CD14-positive monocyte (primary cell): ENCODE data around the gene GRM8. TPM values are rescaled to one million over a fixed set of nuclear protein-coding genes. Genes with fewer than 3 reads are reported as not detected.

Source experiments
- DNase-seq, 3 donors: peaks; one replicate each; pipeline ENCODE4 v3.0.0-alpha.2; 2011 to 2022
- H2AFZ ChIP-seq: 2 replicates; pipeline ENCODE4 v1.6.0; 2012; ENCODE audit warnings: mild to moderate bottlenecking, low read depth, low read length, inconsistent platforms; ENCODE audit not compliant: insufficient read depth, poor library complexity, severe bottlenecking
- H3K27ac ChIP-seq, 2 donors: 1 replicate in 1 of 2; 2 replicates in 1 of 2; pipeline ENCODE4 v1.5.1; 2012 to 2013; ENCODE audit warnings: low read length in 2 of 2, control low read depth in 1 of 2, inconsistent platforms in 1 of 2, low read depth in 1 of 2, mild to moderate bottlenecking in 1 of 2
- H3K27me3 ChIP-seq, 2 donors: one replicate each; pipeline versions ENCODE4 v1.6.0 to v1.6.1; 2011 to 2013; ENCODE audit warnings: low read length in 2 of 2; ENCODE audit not compliant: control insufficient read depth in 2 of 2, insufficient read depth in 2 of 2
- H3K36me3 ChIP-seq, 2 donors: replicated peaks in 1 of 2; 1 replicate in 1 of 2; 2 replicates in 1 of 2; pipeline versions ENCODE4 v1.5.1 to v1.6.1; 2012 to 2013; ENCODE audit warnings: low read length in 2 of 2, control low read depth in 1 of 2, inconsistent platforms in 1 of 2, mild to moderate bottlenecking in 1 of 2; ENCODE audit not compliant: insufficient read depth in 2 of 2, control insufficient read depth in 1 of 2
- H3K4me1 ChIP-seq, 2 donors: 1 replicate in 1 of 2; 2 replicates in 1 of 2; pipeline versions ENCODE4 v1.5.1 to v1.6.1; 2012 to 2013; ENCODE audit warnings: low read length in 2 of 2, control low read depth in 1 of 2, inconsistent platforms in 1 of 2, mild to moderate bottlenecking in 1 of 2, moderate library complexity in 1 of 2; ENCODE audit not compliant: insufficient read depth in 2 of 2, control insufficient read depth in 1 of 2
- H3K4me2 ChIP-seq: replicated peaks from 2 replicates; pipeline ENCODE3; 2012; ENCODE audit warnings: low read length, moderate library complexity, mild to moderate bottlenecking; ENCODE audit not compliant: poor library complexity, severe bottlenecking; ENCODE audit errors: extremely low read depth
- H3K4me3 ChIP-seq, 3 experiments: fragments of 200-600 bp in 1 of 3; sonication (generic) in 1 of 3; replicated peaks in 1 of 3; 1 replicate in 2 of 3; 2 replicates in 1 of 3; pipeline ENCODE4 v1.5.1; 2011 to 2013; ENCODE audit warnings: low read length in 3 of 3, mild to moderate bottlenecking in 3 of 3, control low read depth in 2 of 3, low read depth in 2 of 3, inconsistent platforms in 1 of 3, moderate library complexity in 1 of 3
- H3K79me2 ChIP-seq: 2 replicates; pipeline ENCODE4 v1.6.0; 2012; ENCODE audit warnings: mild to moderate bottlenecking, control low read depth, inconsistent platforms, low read length, moderate library complexity; ENCODE audit not compliant: insufficient read depth
- H3K9ac ChIP-seq: 2 replicates; pipeline ENCODE4 v1.6.0; 2017; ENCODE audit warnings: low read length, mild to moderate bottlenecking; ENCODE audit not compliant: insufficient read depth, poor library complexity, severe bottlenecking
- H3K9me3 ChIP-seq, 2 donors: replicated peaks in 1 of 2; 1 replicate in 1 of 2; 2 replicates in 1 of 2; pipeline versions ENCODE4 v1.5.1 to v1.6.1; 2012 to 2013; ENCODE audit warnings: low read length in 2 of 2, control low read depth in 1 of 2; ENCODE audit not compliant: control insufficient read depth in 1 of 2, insufficient read depth in 1 of 2
- H4K20me1 ChIP-seq: 2 replicates; pipeline ENCODE4 v1.6.0; 2012; ENCODE audit warnings: mild to moderate bottlenecking, low read length, control low read depth, moderate library complexity; ENCODE audit not compliant: insufficient read depth
- H3K27ac Mint-ChIP-seq, 7 donors: one replicate each; pipeline ENCODE4 v1.8.0; 2020; ENCODE audit warnings: mild to moderate bottlenecking in 7 of 7, mixed read lengths in 7 of 7, moderate library complexity in 6 of 7, inconsistent platforms in 2 of 7
- H3K27me3 Mint-ChIP-seq, 3 donors: one replicate each; pipeline ENCODE4 v1.8.0; 2021 to 2022; ENCODE audit warnings: low read depth in 3 of 3, mild to moderate bottlenecking in 3 of 3, mixed read lengths in 3 of 3, moderate library complexity in 3 of 3, inconsistent platforms in 1 of 3
- H3K36me3 Mint-ChIP-seq, 2 donors: one replicate each; pipeline ENCODE4 v1.8.0; 2020; ENCODE audit warnings: mixed read lengths in 2 of 2, inconsistent platforms in 1 of 2, mild to moderate bottlenecking in 1 of 2
- H3K4me1 Mint-ChIP-seq: one replicate; pipeline ENCODE4 v1.8.0; 2020; ENCODE audit warnings: mild to moderate bottlenecking, mixed read lengths
- H3K4me3 Mint-ChIP-seq, 2 donors: one replicate each; pipeline ENCODE4 v1.8.0; 2020; ENCODE audit warnings: mild to moderate bottlenecking in 2 of 2, mixed read lengths in 2 of 2, moderate library complexity in 1 of 2
- H3K9me3 Mint-ChIP-seq, 7 donors: one replicate each; pipeline ENCODE4 v1.8.0; 2020 to 2022; ENCODE audit warnings: mixed read lengths in 7 of 7, mild to moderate bottlenecking in 6 of 7, moderate library complexity in 6 of 7, inconsistent platforms in 2 of 7
- CTCF ChIP-seq: fragments of 200-600 bp; IDR thresholded peaks from one replicate; pipeline ENCODE4 v1.8.0; 2022; ENCODE audit warnings: antibody characterized with exemption, mild to moderate bottlenecking
- WGBS: methylation state at CpG from one replicate; pipeline ENCODE4 v1.1.5; 2013; ENCODE audit warnings: missing lambda C conversion rate; ENCODE audit not compliant: insufficient coverage; 5-methylcytosine and 5-hydroxymethylcytosine counted together
- intact Hi-C, 2 donors: fragments of 100-400 bp; cut with micrococcal nuclease; formaldehyde crosslinking; loops; one replicate each; pipeline versions ENCODE4 v1.15.0 to v1.15.1; 2023
- polyA plus RNA-seq, 3 donors: library from polyadenylated mRNA; depleted of rRNA in 1 of 3; unstranded in 2 of 3; stranded (reverse) in 1 of 3; fragments of 300-500 nt in 2 of 3; fragments of >200 nt in 1 of 3; fragmentation: Illumina TruSeq in 2 of 3; gene quantifications; 1 replicate in 2 of 3; 2 replicates in 1 of 3; pipeline ENCODE4 v1.2.3, GENCODE V29; 2012 to 2021

The GRM8 gene
- polyA plus RNA-seq, 3 donors: not detected

- H3K4me3 ChIP-seq: no peak overlapping the region
- H3K4me3 Mint-ChIP-seq: no peak overlapping the region
- H3K4me1 ChIP-seq: no peaks in the 10 kb centered on the region
- no peaks in the 10 kb centered on the region for H3K27me3 ChIP-seq
- H3K36me3 Mint-ChIP-seq: no peaks in the 10 kb centered on the region
- no peaks in the 10 kb centered on the region for H3K9me3 Mint-ChIP-seq
- H3K27ac ChIP-seq: no peak overlapping the region
- H3K36me3 ChIP-seq: no peaks in the 10 kb centered on the region
- H3K9ac ChIP-seq: no peak overlapping the region
- peak; percentile 53 for TF ChIP-seq CTCF
- WGBS: no CpG with 5 or more reads among the region's 3 CpGs
- H3K4me1 Mint-ChIP-seq: no peaks in the 10 kb centered on the region
- no peaks in the 10 kb centered on the region for H4K20me1 ChIP-seq
- no peak overlapping the region for H3K27ac Mint-ChIP-seq
- peaks cover 0 to 3% (median 3%) of the 10 kb centered on the region in 3 donors for H3K27me3 Mint-ChIP-seq
- intact Hi-C loops: no loop called here
- no peaks in the 10 kb centered on the region for H3K79me2 ChIP-seq
- no peak for DNase-seq
- H3K9me3 ChIP-seq: peaks cover 0 to 5% of the 10 kb centered on the region in 2 donors
- no peak overlapping the region for H2AFZ ChIP-seq
- no peak overlapping the region for H3K4me2 ChIP-seq
Measured at GRCh38 chr7:126803060-126803665, 449.6 kb downstream of the GRM8 start.

GRCh38 chr7:126801733-126802132 lies 451.0 kb downstream of the GRM8 start:
- H3K79me2 ChIP-seq: no peaks in the 10 kb centered on the region
- H3K9ac ChIP-seq: no peak overlapping the region
- no peaks in the 10 kb centered on the region for H4K20me1 ChIP-seq
- H3K27me3 Mint-ChIP-seq: peaks cover 0 to 3% (median 0%) of the 10 kb centered on the region in 3 donors
- H3K4me3 ChIP-seq: no peak overlapping the region
- WGBS: no CpG with 5 or more reads among the region's 3 CpGs
- no peaks in the 10 kb centered on the region for H3K36me3 ChIP-seq
- no peaks in the 10 kb centered on the region for H3K4me1 Mint-ChIP-seq
- no peak overlapping the region for H3K27ac Mint-ChIP-seq
- peaks cover 0 to 5% of the 10 kb centered on the region in 2 donors for H3K9me3 ChIP-seq
- H3K27me3 ChIP-seq: no peaks in the 10 kb centered on the region
- no peaks in the 10 kb centered on the region for H3K36me3 Mint-ChIP-seq
- no peaks in the 10 kb centered on the region for H3K9me3 Mint-ChIP-seq
- H3K27ac ChIP-seq: no peak overlapping the region
- H2AFZ ChIP-seq: no peak overlapping the region
- no peaks in the 10 kb centered on the region for H3K4me1 ChIP-seq
- H3K4me2 ChIP-seq: no peak overlapping the region
- H3K4me3 Mint-ChIP-seq: no peak overlapping the region
- no peak for DNase-seq
- intact Hi-C loops: no loop called here
- no peak for TF ChIP-seq CTCF
